GM23338 (cell line): ENCODE results near the gene MIAT.

Experiments used
- EZH2 ChIP-seq: fragments of 200-600 bp; sonication (generic); IDR thresholded peaks from one replicate; pipeline ENCODE4 v1.8.0; 2017; ENCODE audit warnings: antibody characterized with exemption, mild to moderate bottlenecking, low read depth; ENCODE audit not compliant: unreplicated experiment
- POLR2AphosphoS5 ChIP-seq: IDR thresholded peaks from 2 replicates; pipeline ENCODE4 v1.6.1; 2016; ENCODE audit warnings: antibody characterized with exemption, low read depth
- STAT1 ChIP-seq: IDR thresholded peaks from one replicate; pipeline ENCODE4 v1.6.1; 2016; ENCODE audit warnings: antibody characterized with exemption; ENCODE audit not compliant: unreplicated experiment
- ZNF331 ChIP-seq: fragments of 250-450 bp; sonication (Bioruptor Pico); IDR thresholded peaks from 2 replicates; pipeline ENCODE4 v1.5.0; 2020; ENCODE audit warnings: low read depth, mild to moderate bottlenecking, moderate library complexity
- TF ChIP-seq, protein P1 (sequence below), 2 experiments: fragments of 200-600 bp in 1 of 2; sonication (generic) in 1 of 2; conservative IDR thresholded peaks; 2 replicates each; pipeline versions ENCODE4 v1.5.1 to v1.6.1; 2016 to 2017; ENCODE audit warnings: antibody characterized with exemption in 2 of 2, low read depth in 2 of 2, mild to moderate bottlenecking in 2 of 2, moderate library complexity in 1 of 2
- TF ChIP-seq, protein P2 (sequence below): fragments of 250-450 bp; sonication (Bioruptor Pico); IDR thresholded peaks from 2 replicates; pipeline ENCODE4 v1.5.0; 2020; ENCODE audit warnings: mild to moderate bottlenecking, moderate library complexity

DNA sequence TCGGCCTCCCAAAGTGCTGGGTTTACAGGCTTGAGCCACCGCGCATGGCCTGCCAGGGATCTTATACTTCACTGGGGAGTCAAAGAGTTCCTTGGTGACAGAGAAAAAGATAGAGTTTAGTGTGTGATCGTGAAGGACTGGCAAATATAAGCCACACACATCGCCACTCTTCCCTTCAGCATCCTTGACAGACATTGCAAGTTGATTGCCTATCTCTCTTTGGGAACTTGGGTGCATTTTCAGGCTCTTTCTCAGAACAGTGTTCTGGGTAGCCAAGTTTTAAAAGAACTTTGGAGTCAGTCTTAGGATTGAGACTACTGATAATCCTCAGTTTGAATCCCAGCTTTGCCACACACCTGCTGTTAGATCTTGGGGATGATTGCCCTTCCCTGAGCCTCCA, 19.8 kb downstream of the MIAT start:
- TF ChIP-seq, protein P1, sequence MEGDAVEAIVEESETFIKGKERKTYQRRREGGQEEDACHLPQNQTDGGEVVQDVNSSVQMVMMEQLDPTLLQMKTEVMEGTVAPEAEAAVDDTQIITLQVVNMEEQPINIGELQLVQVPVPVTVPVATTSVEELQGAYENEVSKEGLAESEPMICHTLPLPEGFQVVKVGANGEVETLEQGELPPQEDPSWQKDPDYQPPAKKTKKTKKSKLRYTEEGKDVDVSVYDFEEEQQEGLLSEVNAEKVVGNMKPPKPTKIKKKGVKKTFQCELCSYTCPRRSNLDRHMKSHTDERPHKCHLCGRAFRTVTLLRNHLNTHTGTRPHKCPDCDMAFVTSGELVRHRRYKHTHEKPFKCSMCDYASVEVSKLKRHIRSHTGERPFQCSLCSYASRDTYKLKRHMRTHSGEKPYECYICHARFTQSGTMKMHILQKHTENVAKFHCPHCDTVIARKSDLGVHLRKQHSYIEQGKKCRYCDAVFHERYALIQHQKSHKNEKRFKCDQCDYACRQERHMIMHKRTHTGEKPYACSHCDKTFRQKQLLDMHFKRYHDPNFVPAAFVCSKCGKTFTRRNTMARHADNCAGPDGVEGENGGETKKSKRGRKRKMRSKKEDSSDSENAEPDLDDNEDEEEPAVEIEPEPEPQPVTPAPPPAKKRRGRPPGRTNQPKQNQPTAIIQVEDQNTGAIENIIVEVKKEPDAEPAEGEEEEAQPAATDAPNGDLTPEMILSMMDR (conservative IDR thresholded peaks at IDR 0.05; ENCODE audit: low read depth in 2 of 2): no peak
- no peak; the same call in 1 of the 2 replicates for TF ChIP-seq POLR2AphosphoS5
- TF ChIP-seq EZH2: no peak
- TF ChIP-seq ZNF331 (CRISPR knock-in tag): no peak
- TF ChIP-seq, protein P2, sequence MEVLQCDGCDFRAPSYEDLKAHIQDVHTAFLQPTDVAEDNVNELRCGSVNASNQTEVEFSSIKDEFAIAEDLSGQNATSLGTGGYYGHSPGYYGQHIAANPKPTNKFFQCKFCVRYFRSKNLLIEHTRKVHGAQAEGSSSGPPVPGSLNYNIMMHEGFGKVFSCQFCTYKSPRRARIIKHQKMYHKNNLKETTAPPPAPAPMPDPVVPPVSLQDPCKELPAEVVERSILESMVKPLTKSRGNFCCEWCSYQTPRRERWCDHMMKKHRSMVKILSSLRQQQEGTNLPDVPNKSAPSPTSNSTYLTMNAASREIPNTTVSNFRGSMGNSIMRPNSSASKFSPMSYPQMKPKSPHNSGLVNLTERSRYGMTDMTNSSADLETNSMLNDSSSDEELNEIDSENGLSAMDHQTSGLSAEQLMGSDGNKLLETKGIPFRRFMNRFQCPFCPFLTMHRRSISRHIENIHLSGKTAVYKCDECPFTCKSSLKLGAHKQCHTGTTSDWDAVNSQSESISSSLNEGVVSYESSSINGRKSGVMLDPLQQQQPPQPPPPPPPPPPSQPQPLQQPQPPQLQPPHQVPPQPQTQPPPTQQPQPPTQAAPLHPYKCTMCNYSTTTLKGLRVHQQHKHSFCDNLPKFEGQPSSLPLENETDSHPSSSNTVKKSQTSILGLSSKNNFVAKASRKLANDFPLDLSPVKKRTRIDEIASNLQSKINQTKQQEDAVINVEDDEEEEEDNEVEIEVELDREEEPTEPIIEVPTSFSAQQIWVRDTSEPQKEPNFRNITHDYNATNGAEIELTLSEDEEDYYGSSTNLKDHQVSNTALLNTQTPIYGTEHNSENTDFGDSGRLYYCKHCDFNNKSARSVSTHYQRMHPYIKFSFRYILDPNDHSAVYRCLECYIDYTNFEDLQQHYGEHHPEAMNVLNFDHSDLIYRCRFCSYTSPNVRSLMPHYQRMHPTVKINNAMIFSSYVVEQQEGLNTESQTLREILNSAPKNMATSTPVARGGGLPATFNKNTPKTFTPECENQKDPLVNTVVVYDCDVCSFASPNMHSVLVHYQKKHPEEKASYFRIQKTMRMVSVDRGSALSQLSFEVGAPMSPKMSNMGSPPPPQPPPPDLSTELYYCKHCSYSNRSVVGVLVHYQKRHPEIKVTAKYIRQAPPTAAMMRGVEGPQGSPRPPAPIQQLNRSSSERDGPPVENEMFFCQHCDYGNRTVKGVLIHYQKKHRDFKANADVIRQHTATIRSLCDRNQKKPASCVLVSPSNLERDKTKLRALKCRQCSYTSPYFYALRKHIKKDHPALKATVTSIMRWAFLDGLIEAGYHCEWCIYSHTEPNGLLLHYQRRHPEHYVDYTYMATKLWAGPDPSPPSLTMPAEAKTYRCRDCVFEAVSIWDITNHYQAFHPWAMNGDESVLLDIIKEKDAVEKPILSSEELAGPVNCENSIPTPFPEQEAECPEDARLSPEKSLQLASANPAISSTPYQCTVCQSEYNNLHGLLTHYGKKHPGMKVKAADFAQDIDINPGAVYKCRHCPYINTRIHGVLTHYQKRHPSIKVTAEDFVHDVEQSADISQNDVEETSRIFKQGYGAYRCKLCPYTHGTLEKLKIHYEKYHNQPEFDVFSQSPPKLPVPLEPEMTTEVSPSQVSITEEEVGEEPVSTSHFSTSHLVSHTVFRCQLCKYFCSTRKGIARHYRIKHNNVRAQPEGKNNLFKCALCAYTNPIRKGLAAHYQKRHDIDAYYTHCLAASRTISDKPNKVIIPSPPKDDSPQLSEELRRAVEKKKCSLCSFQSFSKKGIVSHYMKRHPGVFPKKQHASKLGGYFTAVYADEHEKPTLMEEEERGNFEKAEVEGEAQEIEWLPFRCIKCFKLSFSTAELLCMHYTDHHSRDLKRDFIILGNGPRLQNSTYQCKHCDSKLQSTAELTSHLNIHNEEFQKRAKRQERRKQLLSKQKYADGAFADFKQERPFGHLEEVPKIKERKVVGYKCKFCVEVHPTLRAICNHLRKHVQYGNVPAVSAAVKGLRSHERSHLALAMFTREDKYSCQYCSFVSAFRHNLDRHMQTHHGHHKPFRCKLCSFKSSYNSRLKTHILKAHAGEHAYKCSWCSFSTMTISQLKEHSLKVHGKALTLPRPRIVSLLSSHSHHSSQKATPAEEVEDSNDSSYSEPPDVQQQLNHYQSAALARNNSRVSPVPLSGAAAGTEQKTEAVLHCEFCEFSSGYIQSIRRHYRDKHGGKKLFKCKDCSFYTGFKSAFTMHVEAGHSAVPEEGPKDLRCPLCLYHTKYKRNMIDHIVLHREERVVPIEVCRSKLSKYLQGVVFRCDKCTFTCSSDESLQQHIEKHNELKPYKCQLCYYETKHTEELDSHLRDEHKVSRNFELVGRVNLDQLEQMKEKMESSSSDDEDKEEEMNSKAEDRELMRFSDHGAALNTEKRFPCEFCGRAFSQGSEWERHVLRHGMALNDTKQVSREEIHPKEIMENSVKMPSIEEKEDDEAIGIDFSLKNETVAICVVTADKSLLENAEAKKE (CRISPR knock-in tag): no peak
- TF ChIP-seq STAT1: no peak
